ENCODE results near the gene NTN1.
A peak's percentile ranks its signal among the peaks of the same experiment; 100 is the strongest.
"Not testable (repeated sequence)": the region's sequence is repeated elsewhere in the genome, so short reads cannot be mapped to it uniquely, and the experiment has no call there.

NTN1 gene

DNA sequence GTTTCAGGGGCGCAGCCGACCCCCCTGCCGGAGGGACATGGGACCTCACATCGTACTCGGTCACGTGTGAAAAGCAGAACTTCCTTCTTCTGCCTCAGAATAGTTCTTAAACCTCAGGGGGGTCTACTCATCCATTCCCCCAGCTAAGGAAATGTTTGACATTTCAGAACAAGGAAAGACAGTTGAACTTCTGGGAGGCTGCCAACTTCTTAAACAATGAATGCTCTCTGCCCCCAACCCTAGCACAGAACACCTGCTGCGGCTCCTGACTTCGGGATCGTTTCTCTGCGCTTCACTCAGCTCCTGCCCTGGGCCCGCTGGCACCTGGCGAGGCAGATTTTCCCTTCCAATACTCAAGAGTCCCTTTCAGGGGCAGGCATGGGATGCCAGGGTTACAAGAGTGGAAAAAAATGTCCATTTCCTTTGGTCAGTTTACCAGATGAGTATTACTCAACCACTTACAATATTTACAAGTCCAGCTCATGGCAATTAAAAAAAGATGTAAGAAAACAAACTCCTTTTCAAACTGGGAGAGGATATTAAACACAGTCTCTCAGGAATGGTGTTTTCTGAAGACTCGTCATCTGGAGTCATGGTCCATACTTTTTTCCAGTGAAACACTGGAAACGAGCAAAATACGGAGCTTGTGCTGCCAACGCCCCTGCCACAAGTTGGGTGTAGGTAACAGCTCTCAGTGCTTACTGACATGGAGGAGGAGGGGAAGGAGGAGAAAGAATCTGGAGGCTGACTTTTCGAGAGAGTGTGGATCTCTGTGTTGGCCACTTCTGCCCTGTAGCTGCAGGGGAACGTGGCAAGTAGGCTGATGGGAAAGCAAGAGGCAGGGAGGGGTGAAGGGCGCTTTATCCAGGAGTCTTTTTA lies 235.7 kb downstream of the NTN1 start:
- peak overlapping the region; percentile 48 for H3K4me3 ChIP-seq (ENCODE audit: low read length)
- H3K9me2 ChIP-seq (replicated peaks; ENCODE audit: control insufficient read depth, low read length), result no peaks in the 10 kb centered on the region
- peak overlapping the region; percentile 74 for H3K4me2 ChIP-seq (ENCODE audit: low read length)
- no peak overlapping the region for H3K27ac ChIP-seq (ENCODE audit: low read depth, low read length)
- H3K9me3 ChIP-seq (ENCODE audit: control insufficient read depth, insufficient read depth, low read length), result no peaks in the 10 kb centered on the region
- no peaks in the 10 kb centered on the region for H3K27me3 ChIP-seq (ENCODE audit: control insufficient read depth, low read length)
- TF ChIP-seq, protein P1, sequence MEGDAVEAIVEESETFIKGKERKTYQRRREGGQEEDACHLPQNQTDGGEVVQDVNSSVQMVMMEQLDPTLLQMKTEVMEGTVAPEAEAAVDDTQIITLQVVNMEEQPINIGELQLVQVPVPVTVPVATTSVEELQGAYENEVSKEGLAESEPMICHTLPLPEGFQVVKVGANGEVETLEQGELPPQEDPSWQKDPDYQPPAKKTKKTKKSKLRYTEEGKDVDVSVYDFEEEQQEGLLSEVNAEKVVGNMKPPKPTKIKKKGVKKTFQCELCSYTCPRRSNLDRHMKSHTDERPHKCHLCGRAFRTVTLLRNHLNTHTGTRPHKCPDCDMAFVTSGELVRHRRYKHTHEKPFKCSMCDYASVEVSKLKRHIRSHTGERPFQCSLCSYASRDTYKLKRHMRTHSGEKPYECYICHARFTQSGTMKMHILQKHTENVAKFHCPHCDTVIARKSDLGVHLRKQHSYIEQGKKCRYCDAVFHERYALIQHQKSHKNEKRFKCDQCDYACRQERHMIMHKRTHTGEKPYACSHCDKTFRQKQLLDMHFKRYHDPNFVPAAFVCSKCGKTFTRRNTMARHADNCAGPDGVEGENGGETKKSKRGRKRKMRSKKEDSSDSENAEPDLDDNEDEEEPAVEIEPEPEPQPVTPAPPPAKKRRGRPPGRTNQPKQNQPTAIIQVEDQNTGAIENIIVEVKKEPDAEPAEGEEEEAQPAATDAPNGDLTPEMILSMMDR (IDR thresholded peaks at IDR 0.05; ENCODE audit: low read depth, low read length, poor library complexity, severe bottlenecking), result peak; percentile 28
- TF ChIP-seq EZH2phosphoT487 (IDR thresholded peaks at IDR 0.05; ENCODE audit: borderline replicate concordance, low read length), result no peak
- no peaks in the 10 kb centered on the region for H3K79me2 ChIP-seq (ENCODE audit: control insufficient read depth, low read length)
- 0 out of 2 replicates have a peak, but pooled peaks cover 5% of the 10 kb centered on the region for H4K20me1 ChIP-seq (ENCODE audit: control insufficient read depth, insufficient read depth, low read depth, low read length)
- no peaks in the 10 kb centered on the region for H3F3A ChIP-seq (ENCODE audit: control insufficient read depth, insufficient read depth)
- H3K4me1 ChIP-seq (ENCODE audit: control insufficient read depth, low read length), result peaks cover 24% of the 10 kb centered on the region
- no peaks in the 10 kb centered on the region for H3K36me3 ChIP-seq (ENCODE audit: control insufficient read depth, low read length)

DNA sequence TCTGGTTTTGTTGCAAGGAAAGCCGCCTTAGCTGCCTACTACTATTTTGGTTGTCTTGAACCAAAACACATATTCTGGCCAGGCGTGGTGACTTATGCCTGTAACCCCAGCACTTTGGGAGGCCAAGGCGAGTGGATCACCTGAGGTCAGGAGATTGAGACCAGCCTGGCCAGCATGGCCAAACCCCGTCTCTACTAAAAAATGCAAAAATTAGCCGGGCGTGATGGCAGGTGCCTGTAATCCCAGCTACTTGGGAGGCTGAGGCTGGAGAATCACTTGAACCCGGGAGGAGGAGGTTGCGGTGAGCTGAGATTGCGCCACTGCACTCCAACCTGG lies 236.3 kb downstream of the NTN1 start:
- Histone ChIP-seq H3K4me2 (ENCODE audit: low read length) (peak overlapping the region; percentile 74), H3K4me1 (ENCODE audit: control insufficient read depth, low read length) (peaks cover 24% of the 10 kb centered on the region)
- H3F3A ChIP-seq (ENCODE audit: control insufficient read depth, insufficient read depth); H4K20me1 ChIP-seq (ENCODE audit: control insufficient read depth, insufficient read depth, low read depth, low read length); H3K27me3 ChIP-seq (ENCODE audit: control insufficient read depth, low read length); H3K79me2 ChIP-seq (ENCODE audit: control insufficient read depth, low read length); H3K36me3 ChIP-seq (ENCODE audit: control insufficient read depth, low read length); H3K27ac ChIP-seq (ENCODE audit: low read depth, low read length); H3K9me2 ChIP-seq (replicated peaks; ENCODE audit: control insufficient read depth, low read length); H3K9me3 ChIP-seq (ENCODE audit: control insufficient read depth, insufficient read depth, low read length); H3K4me3 ChIP-seq (ENCODE audit: low read length): not testable (repeated sequence)

DNA sequence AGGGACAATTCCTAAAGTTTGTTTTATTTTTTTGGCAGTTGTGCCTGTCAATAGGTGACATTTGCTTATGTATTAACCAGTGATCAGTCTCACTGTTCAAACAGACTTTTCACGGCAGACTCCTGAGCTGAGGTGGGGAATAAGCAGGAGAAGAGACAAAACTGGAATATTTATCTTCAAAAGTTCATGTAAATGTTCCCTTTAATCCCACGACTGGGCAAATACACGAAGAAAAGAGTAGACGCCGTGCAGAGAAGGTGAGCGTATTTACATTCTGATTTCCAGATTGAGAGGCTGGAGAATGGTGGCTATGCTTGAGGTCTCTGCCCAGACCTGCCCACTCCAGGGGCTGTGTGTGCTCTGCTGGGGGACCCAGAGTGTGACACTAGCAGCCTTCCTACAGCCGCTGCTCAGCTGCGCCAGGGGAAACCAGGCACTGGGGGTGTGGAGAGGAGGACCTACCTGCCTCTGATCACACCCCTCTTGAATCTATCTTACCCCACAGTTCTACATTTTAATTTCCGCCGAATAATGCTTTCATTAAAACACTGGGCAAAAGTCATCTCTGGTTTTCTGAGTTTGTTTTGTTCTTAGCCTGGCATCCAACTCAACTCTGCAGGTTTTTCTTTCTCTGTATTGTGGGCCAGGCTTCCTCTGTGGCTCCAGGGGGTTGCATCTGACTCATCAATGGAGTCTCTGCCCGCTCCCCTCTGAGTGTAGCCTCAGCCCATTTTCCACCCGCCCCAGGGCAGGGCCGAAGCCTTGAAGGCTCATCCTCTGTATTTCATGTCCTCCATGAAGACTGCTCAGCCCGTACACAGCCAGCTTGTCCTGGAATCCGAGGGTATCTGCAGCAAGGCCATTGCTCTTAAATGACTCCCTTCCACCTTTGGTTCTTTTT lies 237.1 kb downstream of the NTN1 start:
- peaks cover 24% of the 10 kb centered on the region for H3K4me1 ChIP-seq (ENCODE audit: control insufficient read depth, low read length)

More for the DNA sequence above, 237.1 kb downstream of the NTN1 start:
- TF ChIP-seq, protein P1 (IDR thresholded peaks at IDR 0.05; ENCODE audit: low read depth, low read length, poor library complexity, severe bottlenecking), result no peak
- TF ChIP-seq EZH2phosphoT487 (IDR thresholded peaks at IDR 0.05; ENCODE audit: borderline replicate concordance, low read length), result no peak
- Histone ChIP-seq H3K4me3 (ENCODE audit: low read length) (no peak overlapping the region), H3K9me3 (ENCODE audit: control insufficient read depth, insufficient read depth, low read length) (no peaks in the 10 kb centered on the region), H3F3A (ENCODE audit: control insufficient read depth, insufficient read depth) (no peaks in the 10 kb centered on the region), H3K9me2 (replicated peaks; ENCODE audit: control insufficient read depth, low read length) (no peaks in the 10 kb centered on the region), H3K27ac (ENCODE audit: low read depth, low read length) (no peak overlapping the region), H3K27me3 (ENCODE audit: control insufficient read depth, low read length) (no peaks in the 10 kb centered on the region), H3K4me2 (ENCODE audit: low read length) (no peak overlapping the region), H3K79me2 (ENCODE audit: control insufficient read depth, low read length) (no peaks in the 10 kb centered on the region), H3K36me3 (ENCODE audit: control insufficient read depth, low read length) (no peaks in the 10 kb centered on the region), H4K20me1 (ENCODE audit: control insufficient read depth, insufficient read depth, low read depth, low read length) (0 out of 2 replicates have a peak, but pooled peaks cover 5% of the 10 kb centered on the region)

Measured in DOHH2 (cell line).